Upper lobe of left lung (tissue), 4 donors: ENCODE data around the gene MATCAP1.

ENCODE experiments used
- EP300 ChIP-seq, 4 donors: sonication (generic); formaldehyde crosslinking; IDR thresholded peaks; one replicate each; pipeline ENCODE4 v1.5.1; 2017; ENCODE audit warnings: antibody characterized with exemption in 4 of 4, control low read depth in 2 of 4
- POLR2A ChIP-seq, 4 donors: fragments of 450-650 bp; IDR thresholded peaks; one replicate each; pipeline ENCODE4 v1.5.1; 2016 to 2017; ENCODE audit warnings: antibody characterized with exemption in 4 of 4, mild to moderate bottlenecking in 2 of 4
- POLR2AphosphoS5 ChIP-seq, 2 donors: sonication (generic); formaldehyde crosslinking; IDR thresholded peaks; one replicate each; pipeline ENCODE4 v1.5.1; 2017; ENCODE audit warnings: antibody characterized with exemption in 2 of 2
- TF ChIP-seq, protein P1 (sequence below), 6 experiments: fragments of 450-650 bp in 4 of 6; fragments of 200-600 bp in 2 of 6; sonication (generic) in 2 of 6; IDR thresholded peaks; one replicate each; pipeline ENCODE4 v1.5.1; 2016 to 2019; ENCODE audit warnings: antibody characterized with exemption in 6 of 6

DNA sequence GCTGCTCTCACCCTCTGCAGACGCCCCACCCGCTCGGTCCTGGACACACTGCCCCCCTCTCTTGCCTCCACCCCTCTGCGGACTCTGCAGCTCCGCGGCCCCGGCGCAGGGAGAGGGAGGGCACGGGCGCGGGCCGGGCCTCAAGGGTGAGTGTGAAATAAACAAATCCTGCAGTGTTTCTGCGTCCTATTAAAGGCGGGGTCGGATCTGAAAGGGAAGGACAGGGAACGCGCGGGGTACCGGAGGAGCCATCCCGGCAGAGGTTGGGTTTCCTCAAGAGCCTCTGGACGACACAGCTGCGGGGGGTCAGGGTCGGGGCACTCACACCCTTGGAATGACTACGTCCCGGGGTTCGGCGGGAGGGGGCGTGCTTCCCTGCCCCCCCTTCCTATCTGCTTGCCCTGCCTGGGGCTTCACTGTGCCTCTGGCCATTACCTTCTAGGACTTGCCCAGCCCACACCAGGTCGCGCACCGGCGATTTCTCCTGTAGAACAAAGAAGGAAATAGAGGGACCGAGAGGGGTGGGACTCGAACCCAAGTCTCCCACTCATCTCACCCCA, 19.7 kb downstream of the MATCAP1 start:
- TF ChIP-seq, protein P1, sequence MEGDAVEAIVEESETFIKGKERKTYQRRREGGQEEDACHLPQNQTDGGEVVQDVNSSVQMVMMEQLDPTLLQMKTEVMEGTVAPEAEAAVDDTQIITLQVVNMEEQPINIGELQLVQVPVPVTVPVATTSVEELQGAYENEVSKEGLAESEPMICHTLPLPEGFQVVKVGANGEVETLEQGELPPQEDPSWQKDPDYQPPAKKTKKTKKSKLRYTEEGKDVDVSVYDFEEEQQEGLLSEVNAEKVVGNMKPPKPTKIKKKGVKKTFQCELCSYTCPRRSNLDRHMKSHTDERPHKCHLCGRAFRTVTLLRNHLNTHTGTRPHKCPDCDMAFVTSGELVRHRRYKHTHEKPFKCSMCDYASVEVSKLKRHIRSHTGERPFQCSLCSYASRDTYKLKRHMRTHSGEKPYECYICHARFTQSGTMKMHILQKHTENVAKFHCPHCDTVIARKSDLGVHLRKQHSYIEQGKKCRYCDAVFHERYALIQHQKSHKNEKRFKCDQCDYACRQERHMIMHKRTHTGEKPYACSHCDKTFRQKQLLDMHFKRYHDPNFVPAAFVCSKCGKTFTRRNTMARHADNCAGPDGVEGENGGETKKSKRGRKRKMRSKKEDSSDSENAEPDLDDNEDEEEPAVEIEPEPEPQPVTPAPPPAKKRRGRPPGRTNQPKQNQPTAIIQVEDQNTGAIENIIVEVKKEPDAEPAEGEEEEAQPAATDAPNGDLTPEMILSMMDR (IDR thresholded peaks at IDR 0.05): no peak
- TF ChIP-seq EP300 (IDR thresholded peaks at IDR 0.05) (no peak), POLR2A (IDR thresholded peaks at IDR 0.05) (no peak), POLR2AphosphoS5 (IDR thresholded peaks at IDR 0.05) (no peak)
